GM04504 (cell line): ENCODE measurements around the gene CLEC4G.
"Not testable (repeated sequence)": the region's sequence is repeated elsewhere in the genome, so short reads cannot be mapped to it uniquely, and the experiment has no call there.

Experiments used
- DNase-seq: peaks from one replicate; pipeline ENCODE4 v3.0.0-alpha.2; 2012; ENCODE audit warnings: low read depth

The CLEC4G gene

DNA sequence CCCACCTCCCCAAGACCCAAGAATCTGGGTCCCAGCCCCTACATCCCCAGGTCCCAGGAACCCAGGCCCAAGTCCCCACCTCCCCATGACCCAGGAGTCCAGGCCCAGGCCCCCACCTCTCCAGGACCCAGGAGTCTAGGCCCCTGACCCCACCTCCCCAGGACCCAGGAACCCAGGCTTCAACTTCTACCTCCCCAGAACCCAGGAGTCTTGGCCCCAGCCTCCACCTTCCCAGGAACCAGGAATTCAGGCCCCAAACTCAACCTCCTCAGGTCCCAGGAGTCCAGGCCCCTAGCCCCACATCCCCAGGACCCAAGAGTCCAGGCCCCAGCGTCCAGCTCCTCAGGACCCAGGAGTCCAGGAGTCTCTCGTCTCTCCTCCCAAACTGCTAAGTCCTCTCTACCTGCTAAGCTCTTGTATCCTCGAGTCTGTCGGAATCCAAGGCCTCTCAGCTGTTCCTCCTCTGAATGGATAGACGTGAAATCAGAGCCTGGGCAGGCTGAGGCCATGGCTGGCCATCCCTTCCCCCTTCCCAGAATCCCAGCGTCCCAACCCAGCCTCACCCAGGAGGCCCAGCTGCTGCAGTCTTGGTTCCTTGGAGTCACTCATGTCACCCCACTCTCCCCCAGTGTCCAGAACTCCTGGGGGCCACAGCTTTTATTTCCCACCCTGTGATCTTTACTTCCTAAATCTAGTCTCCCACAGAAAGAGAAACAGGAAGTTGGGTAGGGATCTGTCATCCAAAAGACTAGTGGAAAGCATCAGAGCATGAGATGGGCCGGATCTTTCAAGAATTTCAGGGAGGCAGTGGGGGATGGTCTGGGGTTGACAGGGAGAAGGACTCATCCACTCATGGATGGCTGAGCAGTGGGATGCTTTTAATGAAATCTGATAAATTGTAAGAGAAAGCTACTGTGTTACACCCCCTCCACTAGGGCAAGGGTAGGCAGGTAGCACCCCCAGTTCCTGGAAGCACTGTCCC, 15.3 kb upstream of the CLEC4G start, which contains the start of gene CD209:
TSS of gene CD209 (minus strand) at position 632 of the 982 bp plus-strand sequence. CDS start at position 609, 23 bp downstream.
- DNase-seq: no peak

GRCh38 chr19:7746306-7746705, 14.4 kb upstream of the CLEC4G start:
- DNase-seq: not testable (repeated sequence)

- DNase-seq: no peak
Measured at GRCh38 chr19:7744871-7745650, 13.2 kb upstream of the CLEC4G start.

- no peak for DNase-seq
Measured at GRCh38 chr19:7744199-7744786, 12.4 kb upstream of the CLEC4G start.

- no peak for DNase-seq
Measured at GRCh38 chr19:7743425-7743841, 11.5 kb upstream of the CLEC4G start.

- DNase-seq: no peak
Measured at GRCh38 chr19:7742991-7743390, 11.1 kb upstream of the CLEC4G start.

- no peak for DNase-seq
Measured at GRCh38 chr19:7742575-7742974, 10.7 kb upstream of the CLEC4G start.

DNA sequence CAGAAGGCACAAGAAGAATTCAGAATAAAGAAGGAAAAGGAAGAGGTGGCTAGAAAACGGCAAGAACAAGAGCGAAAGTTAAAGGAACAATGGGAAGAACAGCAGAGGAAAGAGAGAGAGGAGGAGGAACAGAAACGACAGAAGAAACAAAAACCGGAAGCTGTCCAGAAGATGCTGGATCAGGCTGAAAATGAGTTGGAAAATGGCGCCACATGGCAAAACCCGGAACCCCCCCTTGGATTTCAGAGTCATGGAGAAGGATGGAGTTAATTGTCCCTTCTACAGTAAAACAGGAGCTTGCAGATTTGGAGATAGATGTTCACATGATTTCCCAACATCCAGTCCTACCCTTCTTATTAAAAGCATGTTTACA, 8.8 kb upstream of the CLEC4G start:
- no peak for DNase-seq

- DNase-seq: no peak
Measured at GRCh38 chr19:7739801-7740681, 8.1 kb upstream of the CLEC4G start.

GRCh38 chr19:7739211-7739755, 7.4 kb upstream of the CLEC4G start:
- no peak for DNase-seq

- no peak for DNase-seq
Measured at GRCh38 chr19:7738023-7738422, 6.1 kb upstream of the CLEC4G start.

- DNase-seq: no peak
Measured at GRCh38 chr19:7737215-7737614, 5.3 kb upstream of the CLEC4G start.

- no peak for DNase-seq
Measured at GRCh38 chr19:7736148-7736547, 4.2 kb upstream of the CLEC4G start.

DNA sequence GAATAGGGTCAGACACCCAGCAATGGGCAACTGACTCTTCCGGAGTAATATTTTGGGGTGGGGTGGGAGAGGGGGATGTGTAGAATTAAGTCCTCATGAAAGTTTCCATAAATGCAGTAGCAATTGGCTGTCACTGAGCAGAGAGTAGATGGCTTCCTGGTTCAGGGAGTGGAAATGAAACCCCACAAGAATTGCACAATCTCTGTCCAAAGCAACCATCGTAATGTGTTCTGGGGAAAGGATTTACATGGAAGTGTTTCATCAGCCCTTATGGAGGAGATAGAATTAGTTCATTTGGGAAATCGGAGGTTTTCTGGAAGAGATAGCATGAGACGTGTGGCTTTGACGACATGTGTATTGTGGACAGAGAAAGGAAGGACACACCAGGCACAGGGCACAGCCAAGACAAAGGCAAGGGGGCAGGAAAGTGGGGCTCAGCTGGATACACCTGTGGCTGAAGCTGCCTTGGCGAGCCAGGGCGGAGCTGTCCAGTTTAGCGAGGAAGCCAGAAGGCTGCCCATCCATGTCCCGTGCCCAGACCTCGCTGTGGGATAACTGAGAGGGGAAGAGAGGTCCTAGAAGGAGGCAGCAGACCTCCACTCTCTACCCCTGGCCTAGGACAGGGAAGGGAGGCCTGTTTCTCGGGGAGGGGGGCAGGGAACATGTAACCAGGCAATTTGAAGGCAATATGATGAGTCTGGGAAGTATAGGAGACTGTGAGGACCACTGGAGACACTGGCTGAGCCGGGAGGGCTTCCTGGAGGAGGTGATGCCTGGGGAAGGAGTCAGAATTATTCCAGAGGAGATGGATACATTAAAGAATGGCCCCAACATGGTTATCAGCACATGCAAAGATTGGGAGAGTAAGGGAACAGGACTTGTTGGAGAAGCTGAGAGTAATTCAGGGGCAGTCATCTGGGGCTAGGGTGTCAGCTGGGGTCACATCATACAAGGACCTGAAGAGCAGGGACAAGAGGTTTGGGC, 2.6 kb upstream of the CLEC4G start:
- no peak for DNase-seq

GRCh38 chr19:7733376-7733775, 1.5 kb upstream of the CLEC4G start:
- no peak for DNase-seq

GRCh38 chr19:7731615-7732014, 295 bp downstream of the CLEC4G start:
- DNase-seq: no peak

- DNase-seq: no peak
Measured at GRCh38 chr19:7731218-7731595, 703 bp downstream of the CLEC4G start.

GRCh38 chr19:7730286-7731217, 1.4 kb downstream of the CLEC4G start:
- no peak for DNase-seq

DNA sequence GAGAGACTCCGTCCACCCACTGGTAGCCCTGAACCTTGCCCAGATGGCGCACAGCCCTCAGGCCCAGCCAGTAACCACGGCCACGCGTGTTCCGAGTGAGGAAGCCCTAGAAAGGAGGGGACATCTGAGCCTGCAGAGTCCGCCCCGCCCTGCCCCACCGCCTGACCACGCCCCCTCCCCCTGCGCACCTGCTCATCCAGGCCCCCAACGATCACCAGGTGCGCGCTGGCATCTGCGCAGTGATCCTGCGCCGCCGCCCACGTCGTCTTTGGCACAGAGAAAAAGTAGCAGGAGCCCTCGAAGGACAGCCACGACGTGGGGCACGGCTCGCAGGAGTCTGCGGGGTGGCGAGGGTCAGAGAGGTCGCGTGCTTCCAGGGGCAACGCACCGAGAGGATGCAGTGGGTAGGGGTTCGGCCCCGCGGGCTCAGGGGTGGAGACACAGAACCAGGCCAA, 2.1 kb downstream of the CLEC4G start:
- DNase-seq: no peak
